CD14-positive monocyte (primary cell): ENCODE results near the gene IGDCC3. TPM values are rescaled to one million over a fixed set of nuclear protein-coding genes. Genes with fewer than 3 reads are reported as not detected.

Experiments used
- DNase-seq, 3 donors: peaks; one replicate each; pipeline ENCODE4 v3.0.0-alpha.2; 2011 to 2022
- H2AFZ ChIP-seq: 2 replicates; pipeline ENCODE4 v1.6.0; 2012; ENCODE audit warnings: mild to moderate bottlenecking, low read depth, low read length, inconsistent platforms; ENCODE audit not compliant: insufficient read depth, poor library complexity, severe bottlenecking
- H3K27ac ChIP-seq, 2 donors: 1 replicate in 1 of 2; 2 replicates in 1 of 2; pipeline ENCODE4 v1.5.1; 2012 to 2013; ENCODE audit warnings: low read length in 2 of 2, control low read depth in 1 of 2, inconsistent platforms in 1 of 2, low read depth in 1 of 2, mild to moderate bottlenecking in 1 of 2
- H3K27me3 ChIP-seq, 2 donors: one replicate each; pipeline versions ENCODE4 v1.6.0 to v1.6.1; 2011 to 2013; ENCODE audit warnings: low read length in 2 of 2; ENCODE audit not compliant: control insufficient read depth in 2 of 2, insufficient read depth in 2 of 2
- H3K36me3 ChIP-seq, 2 donors: replicated peaks in 1 of 2; 1 replicate in 1 of 2; 2 replicates in 1 of 2; pipeline versions ENCODE4 v1.5.1 to v1.6.1; 2012 to 2013; ENCODE audit warnings: low read length in 2 of 2, control low read depth in 1 of 2, inconsistent platforms in 1 of 2, mild to moderate bottlenecking in 1 of 2; ENCODE audit not compliant: insufficient read depth in 2 of 2, control insufficient read depth in 1 of 2
- H3K4me1 ChIP-seq, 2 donors: 1 replicate in 1 of 2; 2 replicates in 1 of 2; pipeline versions ENCODE4 v1.5.1 to v1.6.1; 2012 to 2013; ENCODE audit warnings: low read length in 2 of 2, control low read depth in 1 of 2, inconsistent platforms in 1 of 2, mild to moderate bottlenecking in 1 of 2, moderate library complexity in 1 of 2; ENCODE audit not compliant: insufficient read depth in 2 of 2, control insufficient read depth in 1 of 2
- H3K4me2 ChIP-seq: replicated peaks from 2 replicates; pipeline ENCODE3; 2012; ENCODE audit warnings: low read length, moderate library complexity, mild to moderate bottlenecking; ENCODE audit not compliant: poor library complexity, severe bottlenecking; ENCODE audit errors: extremely low read depth
- H3K4me3 ChIP-seq, 3 experiments: fragments of 200-600 bp in 1 of 3; sonication (generic) in 1 of 3; replicated peaks in 1 of 3; 1 replicate in 2 of 3; 2 replicates in 1 of 3; pipeline ENCODE4 v1.5.1; 2011 to 2013; ENCODE audit warnings: low read length in 3 of 3, mild to moderate bottlenecking in 3 of 3, control low read depth in 2 of 3, low read depth in 2 of 3, inconsistent platforms in 1 of 3, moderate library complexity in 1 of 3
- H3K79me2 ChIP-seq: 2 replicates; pipeline ENCODE4 v1.6.0; 2012; ENCODE audit warnings: mild to moderate bottlenecking, control low read depth, inconsistent platforms, low read length, moderate library complexity; ENCODE audit not compliant: insufficient read depth
- H3K9ac ChIP-seq: 2 replicates; pipeline ENCODE4 v1.6.0; 2017; ENCODE audit warnings: low read length, mild to moderate bottlenecking; ENCODE audit not compliant: insufficient read depth, poor library complexity, severe bottlenecking
- H3K9me3 ChIP-seq, 2 donors: replicated peaks in 1 of 2; 1 replicate in 1 of 2; 2 replicates in 1 of 2; pipeline versions ENCODE4 v1.5.1 to v1.6.1; 2012 to 2013; ENCODE audit warnings: low read length in 2 of 2, control low read depth in 1 of 2; ENCODE audit not compliant: control insufficient read depth in 1 of 2, insufficient read depth in 1 of 2
- H4K20me1 ChIP-seq: 2 replicates; pipeline ENCODE4 v1.6.0; 2012; ENCODE audit warnings: mild to moderate bottlenecking, low read length, control low read depth, moderate library complexity; ENCODE audit not compliant: insufficient read depth
- H3K27ac Mint-ChIP-seq, 7 donors: one replicate each; pipeline ENCODE4 v1.8.0; 2020; ENCODE audit warnings: mild to moderate bottlenecking in 7 of 7, mixed read lengths in 7 of 7, moderate library complexity in 6 of 7, inconsistent platforms in 2 of 7
- H3K27me3 Mint-ChIP-seq, 3 donors: one replicate each; pipeline ENCODE4 v1.8.0; 2021 to 2022; ENCODE audit warnings: low read depth in 3 of 3, mild to moderate bottlenecking in 3 of 3, mixed read lengths in 3 of 3, moderate library complexity in 3 of 3, inconsistent platforms in 1 of 3
- H3K36me3 Mint-ChIP-seq, 2 donors: one replicate each; pipeline ENCODE4 v1.8.0; 2020; ENCODE audit warnings: mixed read lengths in 2 of 2, inconsistent platforms in 1 of 2, mild to moderate bottlenecking in 1 of 2
- H3K4me1 Mint-ChIP-seq: one replicate; pipeline ENCODE4 v1.8.0; 2020; ENCODE audit warnings: mild to moderate bottlenecking, mixed read lengths
- H3K4me3 Mint-ChIP-seq, 2 donors: one replicate each; pipeline ENCODE4 v1.8.0; 2020; ENCODE audit warnings: mild to moderate bottlenecking in 2 of 2, mixed read lengths in 2 of 2, moderate library complexity in 1 of 2
- H3K9me3 Mint-ChIP-seq, 7 donors: one replicate each; pipeline ENCODE4 v1.8.0; 2020 to 2022; ENCODE audit warnings: mixed read lengths in 7 of 7, mild to moderate bottlenecking in 6 of 7, moderate library complexity in 6 of 7, inconsistent platforms in 2 of 7
- CTCF ChIP-seq: fragments of 200-600 bp; IDR thresholded peaks from one replicate; pipeline ENCODE4 v1.8.0; 2022; ENCODE audit warnings: antibody characterized with exemption, mild to moderate bottlenecking
- WGBS: methylation state at CpG from one replicate; pipeline ENCODE4 v1.1.5; 2013; ENCODE audit warnings: missing lambda C conversion rate; ENCODE audit not compliant: insufficient coverage; 5-methylcytosine and 5-hydroxymethylcytosine counted together
- intact Hi-C, 2 donors: fragments of 100-400 bp; cut with micrococcal nuclease; formaldehyde crosslinking; loops; one replicate each; pipeline versions ENCODE4 v1.15.0 to v1.15.1; 2023
- polyA plus RNA-seq, 3 donors: library from polyadenylated mRNA; depleted of rRNA in 1 of 3; unstranded in 2 of 3; stranded (reverse) in 1 of 3; fragments of 300-500 nt in 2 of 3; fragments of >200 nt in 1 of 3; fragmentation: Illumina TruSeq in 2 of 3; gene quantifications; 1 replicate in 2 of 3; 2 replicates in 1 of 3; pipeline ENCODE4 v1.2.3, GENCODE V29; 2012 to 2021

IGDCC3 gene
- polyA plus RNA-seq, 3 donors = not detected

GRCh38 chr15:65334586-65335231 is 43.1 kb downstream of the IGDCC3 start:
- DNase-seq = no peak
- Histone ChIP-seq H3K36me3 (no peaks in the 10 kb centered on the region), H3K27ac (no peak overlapping the region), H2AFZ (no peak overlapping the region), H3K27me3 (peaks cover 0 to 4% of the 10 kb centered on the region in 2 donors), H3K9me3 (no peaks in the 10 kb centered on the region), H4K20me1 (no peaks in the 10 kb centered on the region), H3K79me2 (no peaks in the 10 kb centered on the region), H3K9ac (no peak overlapping the region), H3K4me2 (no peak overlapping the region), H3K4me3 (no peak overlapping the region), H3K4me1 (no peaks in the 10 kb centered on the region)
- Mint-ChIP-seq H3K27me3 (peaks cover 5 to 14% (median 6%) of the 10 kb centered on the region in 3 donors), H3K4me3 (no peak overlapping the region), H3K9me3 (no peaks in the 10 kb centered on the region), H3K36me3 (no peaks in the 10 kb centered on the region), H3K4me1 (no peaks in the 10 kb centered on the region), H3K27ac (peak overlapping the region in 1 of 7 donors; percentile 75)
- intact Hi-C loops = no loop called here
- TF ChIP-seq CTCF = no peak
- WGBS = 84% methylated on average over 17 of the region's 20 CpGs

GRCh38 chr15:65333856-65334255 is 43.9 kb downstream of the IGDCC3 start:
- no peak overlapping the region for H3K4me3 Mint-ChIP-seq
- Histone ChIP-seq H3K9ac (no peak overlapping the region), H3K27ac (no peak overlapping the region), H3K4me2 (no peak overlapping the region), H3K27me3 (no peaks in the 10 kb centered on the region), H3K4me3 (no peak overlapping the region), H3K9me3 (no peaks in the 10 kb centered on the region), H3K4me1 (no peaks in the 10 kb centered on the region), H4K20me1 (no peaks in the 10 kb centered on the region), H2AFZ (no peak overlapping the region), H3K79me2 (no peaks in the 10 kb centered on the region), H3K36me3 (no peaks in the 10 kb centered on the region)
- peaks cover 4 to 7% (median 5%) of the 10 kb centered on the region in 3 donors for H3K27me3 Mint-ChIP-seq
- no peak for DNase-seq
- intact Hi-C loops = no loop called here
- H3K27ac Mint-ChIP-seq = no peak overlapping the region
- 79% methylated on average over 3 of the region's 5 CpGs for WGBS
- H3K9me3 Mint-ChIP-seq = no peaks in the 10 kb centered on the region
- no peak for TF ChIP-seq CTCF
- H3K4me1 Mint-ChIP-seq = no peaks in the 10 kb centered on the region
- no peaks in the 10 kb centered on the region for H3K36me3 Mint-ChIP-seq
